Eye (tissue), 1 donor: ENCODE results near the gene MAGOHB.
"Not testable (repeated sequence)": the region's sequence is repeated elsewhere in the genome, so short reads cannot be mapped to it uniquely, and the experiment has no call there.

ENCODE experiments used
- DNase-seq: peaks from one replicate; pipeline ENCODE4 v3.0.0-alpha.2; 2015

The MAGOHB gene

DNA sequence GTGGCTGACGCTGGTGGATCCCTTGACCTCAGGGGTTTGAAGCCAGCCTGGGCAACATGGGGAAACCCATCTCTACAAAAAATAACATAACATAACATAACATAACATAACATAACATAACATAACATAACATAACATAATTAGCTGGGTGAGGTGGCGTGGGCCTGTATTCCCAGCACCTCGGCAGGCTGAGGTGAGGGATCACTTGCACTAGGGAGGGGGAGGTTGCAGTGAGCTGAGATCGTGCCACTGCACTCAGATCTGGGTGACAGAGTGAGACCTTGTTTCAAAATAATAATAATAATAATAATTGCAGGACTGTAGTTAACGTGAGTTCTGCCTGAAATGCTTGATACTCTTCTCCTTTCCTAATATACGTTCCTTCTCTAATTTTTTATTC is 1.3 kb downstream of the MAGOHB start:
- no peak for DNase-seq

DNA sequence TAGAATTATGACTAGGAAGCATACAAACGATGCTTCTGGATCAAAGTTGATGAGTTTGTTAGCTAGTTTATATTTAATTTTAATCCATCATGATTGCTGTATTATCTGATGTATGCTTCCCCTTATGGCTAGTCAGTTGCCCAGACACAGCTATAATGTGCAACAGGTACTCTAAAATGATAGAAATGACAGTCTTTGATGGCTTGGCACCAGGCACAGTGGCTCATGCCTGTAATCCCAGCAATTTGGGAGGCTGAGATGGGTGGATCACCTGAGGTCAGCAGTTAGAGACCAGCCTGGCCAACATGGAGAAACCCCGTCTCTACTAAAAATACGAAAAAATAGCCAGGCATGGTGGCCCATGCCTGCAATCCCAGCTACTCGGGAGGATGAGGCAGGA is 2.2 kb downstream of the MAGOHB start:
- not testable (repeated sequence) for DNase-seq

DNA sequence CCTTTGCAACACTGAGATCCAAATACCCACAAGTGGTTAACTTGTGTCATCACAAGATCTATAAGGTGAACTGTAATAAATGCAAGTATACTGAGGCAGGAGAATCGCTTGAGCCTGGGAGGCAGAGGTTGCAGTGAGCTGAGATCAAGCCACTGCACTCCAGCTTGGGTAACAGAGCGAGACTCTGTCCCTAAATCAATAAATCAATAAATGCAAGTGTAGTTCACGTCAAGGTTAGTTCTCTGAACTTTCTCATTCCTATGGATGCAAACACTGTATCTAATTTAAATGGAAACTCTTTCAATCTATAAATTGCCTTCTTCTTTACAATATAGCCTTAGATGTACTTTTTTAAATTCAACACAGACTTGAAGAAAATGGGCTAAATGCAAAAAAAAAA is 3.2 kb downstream of the MAGOHB start:
- no peak for DNase-seq

DNA sequence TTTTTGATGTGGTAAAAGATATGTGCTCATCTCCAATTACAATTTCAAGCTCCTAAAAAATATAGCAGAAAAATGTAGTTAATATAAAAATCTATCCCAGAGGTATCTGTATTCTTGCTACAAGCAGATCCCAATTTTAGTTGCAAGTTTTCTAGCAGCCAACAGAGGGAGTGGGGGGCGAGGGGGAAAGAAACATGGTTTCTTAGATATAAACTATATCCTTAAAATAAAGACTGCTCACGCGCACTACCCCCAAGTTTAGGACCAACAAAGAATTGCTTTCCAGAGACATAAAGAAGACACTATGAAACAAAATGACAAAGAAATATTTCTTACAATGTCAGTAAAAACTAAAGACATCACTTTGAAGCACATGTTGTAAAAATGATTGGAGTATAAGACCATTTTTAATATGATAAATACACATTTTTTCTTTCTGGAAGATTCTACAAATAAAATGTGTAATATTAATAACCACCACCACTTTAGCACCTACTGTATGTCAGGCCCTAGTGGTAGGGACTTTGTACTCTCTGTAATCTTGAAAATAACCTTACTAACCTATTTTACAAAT is 5.4 kb downstream of the MAGOHB start:
- DNase-seq = no peak

DNA sequence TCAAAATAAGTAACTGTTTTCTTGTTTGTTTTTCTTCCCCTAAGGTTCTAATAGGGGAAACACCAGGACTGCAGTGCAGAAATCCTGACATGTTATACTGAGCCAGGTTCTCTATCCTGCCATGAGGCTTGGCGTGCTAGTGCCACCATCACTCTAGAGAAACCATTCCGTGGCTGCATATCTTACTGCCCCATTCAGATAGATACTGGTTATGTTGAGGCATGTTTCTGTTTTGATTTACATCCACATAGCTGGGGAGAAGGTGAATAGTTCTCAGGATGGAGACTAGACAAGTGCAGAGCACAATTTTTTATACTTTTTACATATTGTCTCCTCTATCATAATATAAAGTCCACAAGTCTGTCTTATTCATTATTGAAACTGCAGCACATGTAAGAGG is 11.5 kb downstream of the MAGOHB start:
- no peak for DNase-seq

DNA sequence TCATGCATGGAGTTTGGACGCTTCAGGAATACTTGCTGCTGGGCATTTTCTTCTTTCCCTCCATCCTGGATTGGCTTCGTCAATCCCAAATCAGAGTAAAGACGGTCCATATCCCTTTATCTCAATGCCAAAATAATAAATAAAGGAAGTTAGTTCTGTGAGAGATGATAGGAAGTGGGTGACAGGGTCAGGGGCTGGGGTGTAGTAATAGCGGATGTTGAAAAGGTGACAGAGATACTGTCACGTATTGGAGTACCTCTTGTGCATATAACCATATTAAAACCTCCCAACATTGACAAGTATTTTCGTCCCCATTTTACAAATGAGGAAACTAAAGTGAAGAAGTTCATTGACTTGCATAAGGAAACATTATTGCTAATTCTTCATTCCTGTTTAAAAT is 12.4 kb downstream of the MAGOHB start:
- DNase-seq = no peak

DNA sequence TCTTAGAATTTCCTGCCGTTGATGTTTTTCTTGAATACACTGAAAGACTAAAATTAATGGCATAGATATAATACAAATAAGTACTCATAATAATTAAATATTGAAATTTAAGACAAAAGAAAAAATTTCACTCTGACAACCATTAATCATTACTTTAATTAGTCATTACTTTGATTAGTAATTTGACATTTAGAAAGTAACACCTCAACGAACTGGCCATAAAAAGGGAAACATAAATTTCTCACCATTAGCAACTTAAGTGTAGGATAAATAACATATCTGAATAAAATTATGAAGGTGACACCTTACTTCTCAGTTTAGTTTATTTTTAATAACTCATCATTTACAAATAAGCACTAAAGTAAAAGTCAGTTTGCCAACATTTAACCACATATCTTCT is 17.5 kb downstream of the MAGOHB start:
- DNase-seq = no peak

DNA sequence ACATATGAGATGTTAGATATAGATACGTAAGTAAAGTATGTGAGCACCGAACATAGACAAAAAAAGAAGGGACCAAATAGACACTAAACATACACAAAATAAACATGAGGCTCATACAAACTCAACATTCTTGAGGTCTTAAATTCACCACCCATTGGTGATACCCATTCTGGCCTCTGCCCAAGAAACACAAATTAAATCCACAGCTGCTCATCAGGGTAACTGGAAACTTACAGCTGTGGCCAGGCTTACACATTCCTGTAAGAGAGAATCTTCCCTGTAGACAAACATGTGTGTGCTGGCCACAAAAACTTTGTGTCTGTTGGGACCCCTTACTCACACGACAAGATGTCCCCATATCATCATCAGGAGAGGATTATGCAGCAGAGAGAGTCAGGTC is 22.4 kb downstream of the MAGOHB start:
- no peak for DNase-seq

DNA sequence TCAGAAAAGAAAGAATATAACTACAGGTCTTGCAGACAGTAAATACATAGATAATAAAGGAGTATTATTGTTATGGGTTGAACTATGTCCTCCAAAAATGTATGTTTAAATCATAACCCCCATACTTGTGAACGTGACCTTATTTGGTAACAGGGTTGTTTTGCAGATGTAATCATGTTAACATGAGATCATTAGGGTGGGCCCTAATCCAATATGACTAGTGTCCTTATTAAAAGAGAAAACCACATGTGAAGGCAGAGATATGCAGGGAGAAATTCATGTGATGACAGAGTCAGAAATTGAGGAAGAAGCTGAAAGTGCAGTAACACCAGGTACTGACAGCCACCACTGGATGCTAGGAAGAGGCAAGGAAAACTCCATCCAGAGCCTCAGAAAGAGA is 29.0 kb downstream of the MAGOHB start:
- DNase-seq = no peak

DNA sequence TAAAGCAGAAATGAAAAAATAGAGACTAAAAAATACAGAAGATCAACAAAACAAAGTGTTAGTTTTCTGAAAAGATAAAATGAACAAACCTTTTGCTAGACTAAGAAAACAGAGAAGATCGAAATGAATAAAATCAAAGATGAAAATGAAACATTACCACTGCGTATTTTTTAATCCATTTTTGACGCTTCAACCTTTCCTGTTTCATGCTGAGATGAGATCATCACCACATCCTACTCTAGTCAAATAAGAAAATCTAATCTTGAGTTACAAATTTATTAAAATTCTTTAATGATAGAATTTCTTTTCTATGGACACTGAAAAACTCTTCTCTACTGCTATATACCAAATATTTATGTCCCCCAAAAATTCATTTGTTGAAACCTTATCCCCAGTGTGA is 30.7 kb downstream of the MAGOHB start:
- DNase-seq = no peak

DNA sequence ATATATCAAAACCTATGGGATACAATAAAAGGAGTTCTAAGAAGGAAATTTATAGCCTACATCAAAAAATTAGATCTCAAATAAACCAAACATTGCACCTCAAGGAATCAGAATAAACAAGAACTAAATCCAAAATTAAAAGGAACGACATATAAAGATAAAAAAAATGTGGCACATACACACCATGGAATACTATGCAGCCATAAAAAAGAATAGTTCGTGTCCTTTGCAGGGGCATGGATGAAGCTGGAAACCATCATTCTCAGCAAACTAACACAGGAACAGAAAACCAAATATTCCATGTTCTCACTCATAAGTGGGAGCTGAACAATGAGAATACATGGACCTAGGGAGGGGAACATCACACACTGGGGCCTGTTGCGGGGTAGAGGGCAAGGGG is 31.3 kb downstream of the MAGOHB start:
- not testable (repeated sequence) for DNase-seq

DNA sequence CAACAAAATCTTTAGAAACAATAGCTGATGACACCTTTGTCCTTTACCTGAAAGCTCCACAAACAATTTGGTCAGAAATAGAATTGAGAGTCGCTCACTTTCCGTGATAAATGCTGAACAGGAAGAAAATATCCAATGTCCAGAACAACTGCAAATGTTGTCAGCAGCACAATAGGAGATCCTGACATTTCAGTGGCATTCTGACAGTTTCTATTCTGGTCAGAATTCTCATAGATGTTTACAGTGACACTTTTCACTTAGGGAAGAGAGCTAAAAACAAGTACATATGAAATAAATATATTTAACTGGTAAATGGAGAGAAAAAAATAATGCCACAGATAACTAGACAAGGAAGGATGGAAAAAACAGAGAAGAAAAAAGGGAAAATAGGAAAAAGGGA is 39.1 kb downstream of the MAGOHB start:
- no peak for DNase-seq

DNA sequence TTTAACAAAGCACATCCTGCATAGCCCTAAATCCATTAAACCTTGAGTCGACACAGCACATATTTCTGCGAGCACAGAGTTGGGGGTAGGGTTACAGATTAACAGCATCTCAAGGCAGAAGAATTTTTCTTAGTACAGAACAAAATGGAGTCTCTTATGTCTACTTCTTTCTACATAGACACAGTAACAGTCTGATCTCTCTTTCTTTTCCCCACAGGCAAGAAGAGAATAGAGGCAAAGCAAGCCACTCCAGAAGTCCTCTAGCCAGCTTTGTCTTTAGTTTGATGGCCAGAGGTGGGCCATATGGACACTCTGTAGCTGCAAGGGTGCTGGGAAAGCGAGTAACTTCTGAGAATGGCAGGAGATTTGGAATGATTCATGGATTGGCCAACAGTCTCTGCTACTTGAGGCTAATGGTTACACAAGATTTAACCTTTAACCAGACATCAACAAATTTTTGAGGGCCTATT is 41.4 kb downstream of the MAGOHB start:
- DNase-seq = not testable (repeated sequence)

DNA sequence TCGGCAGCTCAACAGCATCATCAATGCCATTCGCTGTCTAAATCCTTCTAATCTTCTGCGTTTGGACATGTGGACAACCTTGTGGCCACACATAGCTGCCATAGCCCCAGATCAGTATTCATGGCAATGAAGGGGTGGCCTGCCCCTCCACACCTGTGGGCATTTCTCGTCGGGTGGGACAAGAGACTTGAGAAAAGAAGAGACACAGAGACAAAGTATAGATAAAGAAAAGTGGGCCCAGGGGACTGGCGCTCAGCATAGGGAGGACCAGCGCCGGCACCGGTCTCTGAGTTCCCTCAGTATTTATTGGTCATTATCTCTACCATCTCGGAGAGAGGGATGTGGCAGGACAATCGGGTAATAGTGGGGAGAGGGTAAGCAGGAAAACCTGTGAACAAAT is 42.3 kb downstream of the MAGOHB start:
- no peak for DNase-seq

DNA sequence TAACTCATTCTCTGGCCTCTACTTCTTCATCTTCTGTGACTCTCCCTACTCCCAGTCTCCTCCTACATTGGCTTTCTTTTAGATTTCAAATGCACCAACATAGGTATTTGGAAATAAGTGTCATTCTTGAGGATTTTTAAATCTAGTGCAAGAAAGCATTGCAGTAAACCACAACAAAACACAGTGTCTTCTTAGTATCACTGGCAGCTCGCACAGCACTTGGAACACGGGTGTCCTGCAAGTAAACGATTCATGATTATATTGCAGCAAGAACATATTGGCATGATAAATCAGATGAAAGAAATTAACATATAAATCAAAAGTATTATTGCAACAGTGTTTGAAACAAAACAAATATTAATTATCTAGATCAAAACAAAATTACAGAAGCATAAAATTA is 45.6 kb downstream of the MAGOHB start:
- DNase-seq = no peak

DNA sequence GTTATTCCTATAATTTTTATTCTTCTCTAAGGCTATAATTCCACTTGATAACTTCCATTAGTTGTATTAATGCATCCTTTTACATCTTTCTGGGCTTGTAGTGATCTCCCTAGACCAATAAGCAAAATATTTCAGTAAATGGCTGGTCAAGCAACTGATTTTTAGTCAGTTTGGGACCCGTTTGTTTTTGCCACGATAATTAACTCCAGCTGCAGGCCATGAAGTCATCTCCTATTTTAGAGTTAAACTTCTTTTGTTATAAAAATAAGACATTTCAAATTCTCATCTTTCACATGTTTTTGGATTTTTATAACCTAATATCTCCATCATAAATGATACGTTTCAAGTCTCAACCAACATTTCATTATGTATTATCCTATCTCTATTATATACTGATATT is 49.4 kb downstream of the MAGOHB start:
- peak; percentile 18 for DNase-seq

DNA sequence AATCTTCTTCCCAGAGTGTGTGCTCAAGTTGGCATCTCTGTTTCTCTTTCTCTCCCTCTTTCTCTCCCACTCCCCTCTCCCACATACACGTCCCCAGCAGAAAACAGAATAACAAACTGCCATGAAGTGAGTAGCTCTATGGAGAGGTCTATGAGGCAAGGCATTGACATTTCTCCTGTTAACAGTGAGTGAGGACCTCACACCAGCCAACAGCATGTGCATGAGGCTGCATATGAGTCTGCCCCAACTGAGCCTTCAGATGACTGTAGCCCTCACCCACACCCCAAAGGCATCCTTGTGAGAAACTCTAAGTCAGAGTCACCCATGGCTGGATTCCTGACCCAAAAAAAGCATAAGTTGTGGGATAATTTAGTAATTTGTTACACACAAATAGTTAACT is 50.4 kb downstream of the MAGOHB start:
- no peak for DNase-seq

DNA sequence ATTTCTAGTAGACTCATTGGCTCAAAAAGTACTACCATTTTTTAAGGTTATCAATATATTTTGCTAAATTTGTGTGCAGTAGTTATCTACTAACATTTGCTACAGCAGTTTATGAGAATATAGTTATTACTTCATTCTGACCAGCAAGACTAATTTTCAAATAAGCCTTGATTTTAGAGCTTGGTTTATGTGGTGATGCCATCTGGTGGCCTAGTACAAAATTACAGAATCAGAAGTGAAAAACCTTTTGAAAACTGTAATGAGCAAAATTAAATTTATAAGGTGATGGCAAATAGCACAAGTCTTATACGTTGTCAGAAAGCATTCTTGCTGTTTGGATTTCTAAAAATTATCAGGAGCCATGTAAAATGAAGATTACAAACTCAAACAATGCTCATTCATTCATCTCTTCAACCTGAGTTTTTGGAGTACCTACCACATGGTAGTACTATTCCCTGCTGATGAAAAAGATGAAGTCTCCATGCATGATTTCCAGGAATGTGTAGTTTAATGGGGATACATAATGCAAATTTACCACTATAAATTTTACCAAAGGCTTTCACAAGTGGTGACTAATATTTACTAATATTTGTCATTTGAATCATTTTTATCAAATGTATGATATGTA is 51.0 kb downstream of the MAGOHB start:
- peak; percentile 74 for DNase-seq

DNA sequence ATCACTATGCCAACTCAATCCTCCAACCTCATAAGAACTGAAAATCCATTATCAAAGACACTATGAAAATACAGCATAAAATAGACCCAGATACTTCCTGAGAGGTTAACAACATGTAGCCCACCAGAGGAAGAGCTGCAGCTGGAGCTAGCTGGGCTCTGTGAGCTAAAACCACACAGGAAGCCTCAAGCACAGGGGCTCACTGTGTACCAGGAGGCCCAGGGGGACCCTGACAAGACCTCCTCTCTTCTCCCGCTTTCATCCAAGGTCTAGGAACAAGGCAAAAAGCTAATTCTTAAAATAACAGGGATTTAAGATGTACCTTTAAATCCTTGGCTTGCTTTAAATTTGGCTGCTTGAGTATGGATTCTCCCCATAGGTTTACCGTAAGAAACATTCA is 54.2 kb downstream of the MAGOHB start:
- no peak for DNase-seq

DNA sequence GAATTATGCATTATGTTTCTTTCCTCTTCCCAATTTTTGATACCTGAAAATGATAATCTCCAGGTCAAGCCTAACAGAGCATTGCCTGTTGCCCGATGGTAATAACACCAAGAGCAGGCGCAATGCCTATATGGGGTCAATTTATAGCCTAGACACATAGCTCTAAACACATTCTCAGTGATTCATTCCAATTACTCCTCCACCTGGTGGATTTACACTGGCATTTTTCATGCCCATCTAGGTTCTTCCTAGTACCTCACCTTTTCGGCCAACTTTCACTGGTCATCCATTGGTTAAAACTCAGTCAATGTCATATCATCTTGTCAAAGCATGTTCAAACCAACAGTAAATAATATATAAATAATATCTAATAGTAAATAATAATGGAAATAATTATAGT is 54.6 kb downstream of the MAGOHB start:
- no peak for DNase-seq

DNA sequence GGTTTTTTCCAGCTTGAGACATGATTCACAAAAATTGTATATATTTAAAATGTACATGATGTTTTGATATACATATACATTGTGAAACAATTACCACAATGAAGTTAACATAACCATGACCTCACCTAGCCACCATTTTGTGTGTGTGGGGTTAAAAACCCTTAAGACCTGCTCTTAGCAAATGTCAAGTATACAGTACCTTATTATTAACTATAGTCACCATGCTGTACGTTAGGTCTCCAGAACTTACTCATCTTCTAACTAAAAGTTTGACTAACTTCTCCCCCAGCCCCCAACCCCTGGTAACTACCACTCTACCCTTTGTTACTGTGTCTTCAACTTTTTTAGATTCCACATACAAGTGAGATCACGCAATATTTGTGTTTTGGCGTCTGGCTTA is 55.1 kb downstream of the MAGOHB start:
- no peak for DNase-seq

DNA sequence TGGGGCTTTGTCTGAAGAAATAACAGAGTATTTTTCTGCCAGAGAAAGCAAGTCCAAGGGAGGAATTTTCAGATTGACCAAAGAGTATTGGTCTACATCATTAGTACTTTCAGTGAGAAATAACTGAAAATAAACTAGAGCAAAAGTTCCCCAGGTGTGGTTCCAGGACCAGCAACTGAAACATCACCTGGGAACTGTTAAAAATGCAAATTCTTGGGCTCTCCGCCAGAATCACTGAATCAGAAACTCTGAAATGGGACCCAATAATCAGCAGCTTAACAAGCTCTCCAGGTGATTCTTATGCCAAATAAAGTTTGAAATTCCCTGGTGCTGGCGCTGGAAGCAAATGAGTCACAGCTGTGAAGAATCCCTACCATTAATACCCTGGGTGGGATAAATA is 55.6 kb downstream of the MAGOHB start:
- no peak for DNase-seq

DNA sequence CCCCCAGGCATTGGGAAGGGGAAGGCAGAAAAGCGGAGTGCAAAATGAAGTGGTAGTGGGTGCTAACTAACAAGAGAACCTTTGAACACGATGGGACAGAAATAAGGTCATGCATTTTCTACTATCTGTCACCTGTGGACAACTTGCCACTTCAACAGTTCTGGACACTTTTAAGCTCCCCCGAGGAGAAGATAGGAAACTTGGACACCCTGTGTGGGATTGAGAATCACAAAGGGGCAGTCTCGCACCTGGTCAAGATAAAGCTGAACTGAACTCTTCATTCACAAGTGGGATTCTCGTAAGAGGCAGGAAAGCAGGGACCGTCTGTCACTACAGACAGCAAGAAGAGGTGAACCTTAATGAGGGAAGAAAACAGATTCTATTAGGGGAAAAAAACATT is 56.1 kb downstream of the MAGOHB start:
- DNase-seq = no peak

DNA sequence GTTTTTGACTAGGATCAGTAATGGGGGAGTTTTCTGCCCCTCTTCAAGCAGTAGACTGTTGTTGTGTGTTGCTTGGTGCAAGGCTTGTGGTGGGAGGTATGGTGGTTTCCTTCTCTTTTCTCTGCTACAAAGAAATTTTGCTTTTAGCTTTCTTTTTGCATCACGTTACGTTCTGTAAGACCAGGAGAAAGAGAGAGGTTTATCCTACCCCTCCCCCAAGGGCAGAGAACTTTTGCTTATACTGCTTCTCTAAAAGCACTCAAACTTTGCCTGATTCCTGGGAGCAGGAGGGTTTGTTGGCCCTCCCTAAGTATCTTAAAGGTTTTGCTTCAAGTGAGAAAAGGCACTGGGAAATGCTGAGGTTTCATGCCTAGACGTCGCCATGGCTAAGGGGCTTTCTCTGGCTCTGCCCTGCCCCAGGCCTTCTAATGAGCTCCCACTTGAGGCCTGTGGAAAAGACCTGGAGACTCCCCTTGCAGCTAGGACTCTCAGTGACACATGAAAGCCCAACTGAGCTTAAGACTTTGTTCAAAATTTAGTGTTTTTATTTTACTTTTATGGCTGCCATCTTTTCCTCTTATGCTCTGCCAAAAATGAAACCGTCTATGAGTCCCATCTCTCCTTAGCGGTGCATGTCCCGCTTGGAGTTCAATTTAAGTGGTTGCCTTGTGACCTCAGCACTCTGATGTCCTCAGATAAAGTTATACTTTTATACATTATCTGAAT is 58.5 kb downstream of the MAGOHB start:
- no peak for DNase-seq
